ENCODE data around the gene GFOD2.
A peak's percentile ranks its signal among the peaks of the same experiment; 100 is the strongest.

Gene GFOD2

DNA sequence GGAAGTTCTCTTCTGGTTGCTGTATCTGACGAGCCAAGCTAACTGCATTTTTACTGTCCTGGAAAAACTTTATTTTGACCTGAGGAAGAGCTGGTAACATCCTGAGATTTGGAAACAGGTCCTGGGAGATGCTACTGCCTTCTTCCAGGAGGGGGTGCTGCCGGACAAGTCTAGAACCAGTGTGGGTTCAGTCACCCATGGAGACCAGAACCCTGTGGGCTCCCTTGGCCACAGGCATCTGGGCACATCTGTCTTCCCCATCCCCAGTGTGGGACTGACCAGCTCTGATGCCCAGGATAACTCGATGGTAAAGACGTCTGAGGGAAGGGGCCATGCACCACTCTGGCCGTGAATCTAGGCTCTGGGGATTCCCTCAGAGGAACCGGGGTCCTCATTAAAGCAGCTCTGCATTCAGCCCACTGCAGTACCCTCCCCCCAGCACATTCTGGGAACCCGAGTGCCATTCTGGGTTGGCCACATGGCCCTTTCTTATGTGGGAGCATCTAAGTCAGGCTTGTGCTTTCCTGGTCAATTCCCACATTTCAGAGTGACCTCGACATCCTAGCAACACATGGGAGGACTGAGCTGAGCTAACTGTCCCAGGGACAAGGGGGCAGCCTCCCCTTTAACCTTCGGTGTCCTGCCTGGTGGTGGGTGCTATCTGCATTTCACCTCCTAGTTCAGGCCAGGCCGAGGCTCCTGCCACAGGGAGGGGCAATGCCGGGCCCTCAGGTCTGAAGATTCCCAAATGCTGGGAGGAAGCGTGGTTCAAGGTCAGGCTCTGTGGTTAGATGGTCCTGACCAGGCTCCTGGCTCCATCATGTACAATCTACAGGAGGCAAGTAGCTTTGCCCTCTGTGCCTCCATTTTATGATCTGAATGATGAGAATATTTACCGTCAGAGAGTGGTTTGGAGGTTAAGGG lies 46.1 kb downstream of the GFOD2 start:
- peak in 1 of 3 experiments; percentile 45 for DNase-seq (ENCODE audit: low read depth in 3 of 3)

GRCh38 chr16:67672306-67672705 lies 46.8 kb downstream of the GFOD2 start:
- no peak for DNase-seq (ENCODE audit: low read depth in 3 of 3)

DNA sequence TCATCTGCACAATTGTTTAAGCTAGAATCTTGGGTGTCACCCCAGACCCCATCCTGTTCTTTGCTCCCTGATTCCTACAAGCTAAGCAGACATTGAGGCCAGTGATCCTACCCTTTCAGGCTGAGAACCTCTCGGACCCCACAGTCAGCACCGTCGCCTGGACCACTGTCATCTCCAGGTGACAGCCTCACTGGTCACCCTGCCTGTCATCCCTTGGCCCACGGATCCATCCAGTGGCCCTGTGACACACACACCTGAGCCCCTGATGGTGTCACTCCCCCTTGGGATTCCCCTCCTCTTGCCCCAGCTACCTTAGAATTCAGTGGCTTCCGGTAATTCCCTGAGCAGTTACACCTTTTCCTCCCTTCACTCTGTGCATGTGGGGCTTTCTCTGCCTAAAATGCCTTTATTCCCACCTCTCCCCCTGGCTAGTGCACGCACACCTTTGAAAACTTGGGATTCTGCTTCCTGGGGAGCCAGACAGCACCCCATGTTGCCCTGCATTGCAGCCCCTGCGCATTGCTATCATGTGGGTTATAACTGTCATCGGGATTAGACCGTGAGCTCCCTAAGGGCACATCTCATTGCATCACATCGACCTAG lies 49.5 kb downstream of the GFOD2 start:
- no peak for DNase-seq (ENCODE audit: low read depth in 3 of 3)

DNA sequence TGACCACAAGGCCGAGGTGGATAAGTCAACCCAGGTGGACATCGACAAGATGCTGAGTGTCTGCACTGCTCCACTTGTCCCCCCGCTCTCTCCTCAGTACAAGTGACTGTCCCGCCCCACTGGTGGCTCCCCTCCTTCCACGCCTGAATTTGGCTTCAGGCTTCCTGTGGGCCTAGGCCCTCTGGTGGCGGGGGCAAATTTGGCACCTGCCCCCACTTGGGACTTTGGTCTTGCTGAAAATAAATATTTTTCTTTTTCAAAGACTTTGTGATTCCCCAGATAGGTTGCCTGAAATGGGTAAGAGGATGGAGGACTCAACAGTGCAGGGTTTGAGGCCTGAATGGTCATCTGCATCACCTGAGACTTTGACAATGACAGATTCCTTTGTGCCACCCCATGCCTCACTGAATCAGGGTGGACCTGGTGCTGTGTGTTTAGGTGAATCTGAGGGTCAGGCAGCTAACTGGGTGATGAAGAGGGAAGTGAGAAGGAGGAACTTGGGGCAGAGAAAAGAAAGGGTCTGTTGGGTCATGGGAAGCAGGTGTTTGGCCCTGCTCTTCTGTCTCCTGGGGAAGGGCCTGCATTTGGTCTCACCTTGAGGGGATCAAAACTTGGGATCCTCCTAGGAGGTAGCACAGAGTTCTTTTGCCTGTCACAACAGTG lies 50.5 kb downstream of the GFOD2 start:
- no peak for DNase-seq (ENCODE audit: low read depth in 3 of 3)

GRCh38 chr16:67667817-67668494 lies 51.2 kb downstream of the GFOD2 start:
- DNase-seq (ENCODE audit: low read depth in 3 of 3) = peak; percentile 62 to 81 (median 63)

DNA sequence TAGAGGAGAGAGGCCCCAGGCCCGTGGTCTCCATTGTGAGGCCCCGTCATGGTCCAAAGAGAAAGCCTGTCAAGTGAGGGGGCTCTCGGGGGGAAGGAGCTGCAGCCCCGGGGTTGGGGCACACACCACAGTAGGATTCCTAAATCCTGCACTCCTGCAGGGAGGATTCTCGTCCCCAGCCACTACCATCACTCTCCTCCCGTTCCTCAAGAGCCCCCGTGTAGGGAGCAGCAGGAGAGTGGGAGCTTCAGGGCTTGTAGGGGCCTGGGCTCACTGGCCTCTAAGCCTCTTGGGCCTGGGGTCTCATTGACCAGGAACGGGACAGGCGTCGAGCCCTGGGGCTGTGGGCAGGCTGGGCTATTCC lies 51.7 kb downstream of the GFOD2 start:
- no peak for DNase-seq (ENCODE audit: low read depth in 3 of 3)

DNA sequence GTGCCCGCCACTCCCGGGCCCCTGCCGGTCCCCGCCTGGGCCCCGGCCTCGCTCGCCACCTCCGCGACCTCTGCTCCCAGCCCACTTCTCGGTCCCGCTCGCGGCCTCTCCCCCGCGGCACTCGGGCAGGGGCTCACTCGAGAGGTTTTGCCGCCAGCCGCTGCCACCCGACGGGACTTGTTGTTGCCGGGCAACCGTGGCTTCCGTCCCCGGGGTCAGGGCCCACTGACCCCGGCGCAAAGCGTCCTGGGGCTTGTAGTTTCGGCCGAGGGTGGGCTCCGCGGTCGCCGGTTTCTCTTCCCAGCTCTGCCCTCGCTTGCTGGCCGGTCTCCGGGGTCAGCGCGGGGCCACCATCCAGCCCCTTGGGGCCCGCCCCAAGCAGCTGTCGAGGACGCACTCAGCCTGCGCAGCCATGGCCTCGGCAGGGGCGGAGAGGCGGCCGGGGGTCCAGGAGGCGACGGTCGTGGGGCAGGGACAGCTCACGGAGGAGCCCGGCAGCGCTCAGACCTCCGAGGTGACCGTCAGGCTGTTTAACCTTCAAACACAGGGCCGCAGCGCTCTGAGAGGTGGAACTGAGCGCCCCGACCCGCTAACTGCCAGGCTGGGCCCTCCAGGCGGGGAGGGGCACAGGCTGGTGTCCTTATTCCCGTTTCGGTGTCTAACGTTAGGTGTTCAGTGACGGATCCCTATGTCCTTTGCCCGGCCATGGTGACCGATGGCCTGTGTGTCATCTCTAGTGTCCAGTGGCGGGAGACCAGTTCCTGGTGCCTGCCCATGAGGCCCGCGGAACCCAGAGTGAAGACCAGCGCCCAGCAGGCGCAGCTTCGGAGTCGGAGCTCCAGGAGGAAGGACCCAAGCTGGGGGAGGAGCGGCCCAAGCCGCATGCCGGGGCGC lies 52.3 kb downstream of the GFOD2 start, which contains the start of the genes C16orf86 and ENKD1:
TSS of gene C16orf86 (plus strand) at position 256 of the 894 bp plus-strand sequence. CDS start at position 413, 157 bp downstream.
TSS of gene ENKD1 (minus strand) at position 192 of the 894 bp plus-strand sequence. CDS start 308 bp downstream, outside the sequence.
- DNase-seq (ENCODE audit: low read depth in 3 of 3) = peak; percentile 53 to 77 (median 64)

DNA sequence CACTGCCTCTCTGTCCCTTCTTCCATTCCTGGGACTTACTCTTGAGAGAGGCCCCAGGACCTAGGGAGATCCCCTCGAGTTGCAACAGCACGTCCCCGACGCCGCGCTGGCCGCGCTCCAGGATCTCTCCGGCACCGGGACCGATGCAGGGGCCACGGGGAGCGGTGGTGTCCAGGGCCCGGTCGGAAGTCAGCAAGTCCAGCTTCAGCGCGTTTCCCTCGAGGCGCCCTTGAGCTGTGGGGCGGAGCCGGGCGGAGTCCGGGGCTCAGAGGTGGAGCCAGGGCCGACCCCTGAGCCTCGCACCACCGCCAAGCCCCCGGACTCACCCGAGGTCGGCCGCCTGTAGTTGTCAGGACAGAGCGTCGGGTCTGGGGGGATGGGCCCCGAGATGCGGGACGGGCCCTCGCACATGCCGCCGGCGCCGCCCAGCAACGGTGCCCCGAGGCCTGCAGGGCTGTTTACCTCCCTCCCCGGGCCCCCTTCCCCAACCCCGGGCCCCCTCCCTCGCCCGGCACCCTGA lies 53.0 kb downstream of the GFOD2 start:
- no peak for DNase-seq (ENCODE audit: low read depth in 3 of 3)

DNA sequence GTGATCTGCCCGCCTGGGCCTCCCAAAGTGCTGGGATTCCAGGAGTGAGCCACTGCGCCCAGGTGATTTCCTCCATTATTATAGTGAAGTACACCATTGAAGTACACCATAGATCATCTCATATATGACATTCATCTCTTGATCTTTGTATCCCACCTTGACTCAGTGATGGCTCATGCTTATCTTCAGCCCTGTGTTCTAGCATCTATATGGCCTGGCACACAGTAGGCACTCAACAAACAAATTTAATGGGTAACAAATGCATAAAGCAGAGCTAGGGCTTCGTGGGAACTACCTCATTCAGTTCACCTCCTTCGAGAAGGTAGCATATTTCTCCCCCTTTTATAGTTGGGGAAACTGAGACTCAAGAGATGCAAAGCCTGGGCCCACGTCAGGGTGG lies 53.5 kb downstream of the GFOD2 start:
- DNase-seq (ENCODE audit: low read depth in 3 of 3) = no peak

DNA sequence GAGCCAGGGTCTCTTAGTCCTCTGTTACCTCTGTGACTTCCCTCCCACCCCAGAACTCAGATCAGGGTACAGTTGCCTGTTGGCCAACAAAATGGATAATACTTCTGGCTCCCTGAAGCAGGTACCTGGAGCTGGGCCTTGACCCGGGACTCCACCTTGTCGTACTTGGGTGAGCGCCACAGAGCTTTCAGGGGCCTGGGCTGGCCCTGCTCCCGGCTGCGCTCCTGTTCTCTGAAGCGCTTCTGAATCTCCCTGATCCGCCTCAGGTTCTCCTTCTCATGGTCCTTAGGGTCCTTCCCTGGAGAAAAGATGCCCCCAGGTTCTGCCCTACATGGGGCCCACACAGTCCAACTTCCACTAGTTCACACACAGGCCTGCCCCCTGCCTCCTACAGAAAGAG lies 54.2 kb downstream of the GFOD2 start:
- DNase-seq (ENCODE audit: low read depth in 3 of 3) = no peak

DNA sequence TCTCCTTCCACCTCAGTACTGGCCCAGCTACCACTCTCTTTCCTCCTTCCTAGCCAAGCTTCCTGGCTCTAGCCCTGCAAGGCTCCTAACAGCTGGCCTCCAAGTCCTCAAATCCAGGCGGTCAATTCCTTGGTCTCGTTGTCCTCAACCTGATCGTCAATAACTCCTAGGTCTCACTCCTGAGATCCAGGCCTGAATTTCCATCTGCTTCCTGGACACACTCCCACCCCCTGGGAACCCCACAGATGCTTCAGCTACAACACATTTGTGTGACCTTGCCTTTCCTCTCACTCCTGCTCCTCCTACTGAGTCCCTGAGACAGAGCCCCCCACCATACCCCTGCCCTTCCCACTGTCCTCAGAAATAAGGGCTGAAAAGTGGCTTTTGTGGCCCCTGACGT lies 54.9 kb downstream of the GFOD2 start:
- no peak for DNase-seq (ENCODE audit: low read depth in 3 of 3)

- no peak for DNase-seq (ENCODE audit: low read depth in 3 of 3)
Observed at GRCh38 chr16:67663877-67664222, 55.3 kb downstream of the GFOD2 start.

GRCh38 chr16:67663151-67663876 lies 55.8 kb downstream of the GFOD2 start:
- peak in 1 of 3 experiments; percentile 40 for DNase-seq (ENCODE audit: low read depth in 3 of 3)

DNA sequence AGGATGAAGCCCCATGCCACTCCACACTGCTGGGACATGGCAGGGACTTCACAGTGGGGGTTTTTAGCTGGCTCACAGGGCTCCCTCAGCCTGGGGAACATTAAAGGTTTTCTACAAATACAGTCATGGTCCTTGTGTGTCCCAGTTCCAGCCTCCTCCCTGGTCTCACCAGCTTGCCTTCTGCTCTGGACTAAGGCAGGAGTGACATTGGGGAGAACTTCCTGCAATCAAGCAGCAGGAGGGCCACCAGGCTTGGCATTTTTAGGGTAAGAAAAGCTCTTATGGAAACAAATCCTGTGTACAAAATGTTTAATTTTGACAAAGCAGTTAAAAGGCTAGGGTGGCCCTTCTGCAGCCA lies 56.5 kb downstream of the GFOD2 start:
- DNase-seq (ENCODE audit: low read depth in 3 of 3) = no peak

GRCh38 chr16:67661886-67662652 lies 57.0 kb downstream of the GFOD2 start:
- DNase-seq (ENCODE audit: low read depth in 3 of 3) = no peak

- DNase-seq (ENCODE audit: low read depth in 3 of 3) = no peak
Observed at GRCh38 chr16:67661101-67661761, 57.9 kb downstream of the GFOD2 start.

GRCh38 chr16:67660564-67661028 lies 58.5 kb downstream of the GFOD2 start, which contains the start of gene PARD6A:
TSS of gene PARD6A (plus strand) at chr16:67660960. CDS start at chr16:67661039, 79 bp downstream.
- peak; percentile 90 to 95 (median 90) for DNase-seq (ENCODE audit: low read depth in 3 of 3)

All from stimulated activated CD4-positive, alpha-beta T cell treated with anti-CD3 and anti-CD28 coated beads, TNF-alpha, amount 100 ng/mL, for 24 hours (primary cell).